GM18519 (cell line): ENCODE results near the gene TMED7.

ENCODE experiments used
- ATAC-seq: cut with Tn5 transposase; IDR thresholded peaks from one replicate; pipeline ENCODE4 v1.9.1; 2021; ENCODE audit warnings: mild to moderate bottlenecking, moderate library complexity; ENCODE audit not compliant: unreplicated experiment, low FRiP score

TMED7 gene

DNA sequence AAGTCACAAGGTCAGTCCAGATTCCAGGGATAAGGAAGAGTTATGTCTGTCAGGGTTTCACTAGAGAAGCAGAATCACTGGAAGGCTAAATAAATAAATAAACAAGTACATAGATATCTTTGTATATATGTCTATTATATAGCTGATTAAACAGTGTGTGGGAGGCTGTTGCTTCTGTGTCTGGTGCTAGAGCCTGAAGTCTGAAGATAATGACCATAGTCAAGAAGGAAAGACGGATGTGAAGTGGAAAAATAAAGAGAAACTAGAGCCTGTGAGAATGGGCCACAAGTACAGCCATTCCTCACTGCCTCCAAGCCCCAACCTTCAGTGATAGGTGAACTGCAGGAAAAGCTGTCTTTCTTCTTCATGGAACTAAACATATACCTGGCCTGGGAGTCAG lies 4.1 kb upstream of the TMED7 start:
- ATAC-seq: no peak

DNA sequence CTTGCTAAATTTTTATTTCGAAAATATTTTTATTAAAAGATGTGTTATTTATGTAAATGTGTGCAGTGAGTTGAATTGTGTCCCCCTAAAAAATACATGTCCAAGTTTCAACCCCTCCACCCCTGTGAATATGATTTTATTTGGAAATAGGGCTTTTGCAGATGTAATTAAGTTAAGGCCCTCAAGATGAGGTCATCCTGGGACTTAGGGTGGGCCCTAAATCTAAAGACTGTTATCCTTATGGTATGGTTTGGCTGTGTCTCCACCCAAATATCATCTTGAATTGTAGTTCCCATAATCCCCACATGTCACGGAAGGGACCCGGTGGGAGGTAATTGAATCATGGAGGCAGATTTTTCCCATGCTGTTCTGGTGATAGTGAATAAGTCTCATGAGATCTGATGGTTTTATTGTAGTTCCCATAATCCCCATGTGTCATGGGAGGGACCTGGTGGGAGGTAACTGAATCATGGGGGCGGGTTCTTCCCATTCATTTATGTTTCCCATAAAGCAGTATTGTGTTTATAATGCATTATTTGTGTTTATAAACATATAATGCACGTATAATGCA lies 1.5 kb upstream of the TMED7 start:
- no peak for ATAC-seq

DNA sequence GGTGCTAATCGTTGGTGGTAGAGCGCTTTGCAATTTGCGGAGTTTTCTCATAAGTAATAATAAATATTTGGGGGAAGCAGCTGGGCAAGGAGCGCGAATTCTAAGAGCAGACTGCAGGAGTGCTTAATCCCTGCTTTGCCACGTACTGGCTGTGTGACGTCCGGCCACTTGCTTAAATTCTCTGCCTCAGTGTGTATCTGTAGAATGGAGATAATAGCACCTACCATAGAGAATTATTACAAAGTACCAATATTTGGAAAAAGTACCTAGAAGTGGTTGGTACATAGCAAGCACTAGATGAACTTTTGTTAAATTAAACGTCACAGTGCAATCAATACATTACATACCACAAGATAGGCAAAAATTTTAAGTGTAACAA lies 598 bp upstream of the TMED7 start:
- ATAC-seq: peak; percentile 17

DNA sequence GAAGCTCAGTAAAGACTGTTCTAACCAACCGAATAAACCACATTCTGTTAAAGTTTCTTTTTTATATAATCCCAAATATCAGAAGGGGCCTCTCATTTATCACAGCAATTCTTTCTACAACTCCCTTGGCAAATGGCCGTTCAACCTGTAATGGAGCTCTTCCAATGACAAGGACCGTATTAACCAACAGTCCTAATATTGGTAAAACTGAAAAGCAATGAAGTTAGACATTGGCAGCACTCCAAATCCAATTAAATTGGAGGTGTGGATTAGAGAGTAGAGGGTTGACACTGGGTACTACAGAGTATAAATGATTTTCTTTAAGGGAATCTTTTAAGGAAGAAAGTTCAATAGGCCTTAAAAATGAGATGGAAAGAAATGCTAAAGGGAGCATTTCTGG lies 842 bp downstream of the TMED7 start:
- no peak for ATAC-seq

DNA sequence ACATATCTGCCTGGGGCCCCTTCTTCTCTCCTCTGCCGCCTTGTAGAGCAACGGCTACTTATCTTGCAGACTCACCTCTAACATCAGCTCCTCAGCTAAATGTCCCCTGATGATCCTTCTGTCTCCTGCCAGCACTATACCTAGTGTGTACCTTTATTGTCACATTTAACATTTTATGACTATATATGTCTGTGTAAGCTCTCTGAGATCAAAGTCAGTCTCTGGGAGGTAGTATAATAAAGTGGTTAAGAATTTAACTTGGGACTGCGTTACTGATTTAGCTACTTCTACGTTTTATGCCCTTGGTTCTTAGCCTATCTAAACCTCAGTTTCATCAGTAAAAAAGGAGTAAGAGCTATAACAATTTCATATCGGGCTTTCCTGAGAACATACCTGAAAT lies 2.2 kb downstream of the TMED7 start:
- ATAC-seq: no peak

DNA sequence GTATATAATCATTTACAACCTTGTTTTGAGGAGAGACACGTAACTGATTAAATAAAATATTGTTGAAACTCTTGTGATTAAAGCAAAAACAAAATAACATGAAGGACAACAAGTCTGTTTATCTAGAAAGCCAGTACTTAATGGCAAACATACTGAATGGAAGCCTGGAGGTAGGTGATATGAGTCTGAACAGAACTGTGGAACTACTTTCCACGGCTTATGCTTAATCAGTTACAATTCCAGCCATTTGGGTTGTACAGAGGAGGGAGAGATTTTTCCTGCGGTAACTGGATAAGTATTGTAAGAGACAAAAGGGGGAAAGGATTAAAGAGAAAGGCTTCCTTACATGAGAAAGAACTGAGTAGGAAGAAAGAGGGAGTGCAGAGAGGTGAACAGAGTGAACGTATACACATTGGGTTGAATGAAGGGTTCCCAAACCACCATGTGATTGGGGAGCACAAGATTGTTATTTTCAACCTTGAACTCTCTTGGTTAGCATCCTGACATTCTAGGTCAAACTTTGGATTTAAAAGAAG lies 4.4 kb downstream of the TMED7 start:
- no peak for ATAC-seq

DNA sequence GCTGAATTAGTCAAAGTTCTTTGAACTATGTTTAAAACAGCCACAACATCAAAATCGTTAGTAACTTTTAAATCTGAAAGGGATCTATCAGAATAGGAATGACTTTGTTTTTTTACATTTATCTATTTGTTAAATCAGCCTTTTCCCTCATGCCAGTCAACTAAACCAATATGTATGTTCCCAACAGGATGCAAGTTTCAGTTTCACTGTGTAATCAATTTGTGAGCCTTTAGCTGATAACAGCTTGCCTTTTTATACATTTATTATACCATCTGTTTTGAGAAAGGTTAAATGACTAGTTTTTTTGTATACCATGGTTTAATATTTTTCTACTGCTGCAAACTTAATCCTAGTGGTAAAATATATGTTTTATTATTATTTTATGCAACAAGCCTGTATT lies 8.9 kb downstream of the TMED7 start:
- ATAC-seq: no peak

DNA sequence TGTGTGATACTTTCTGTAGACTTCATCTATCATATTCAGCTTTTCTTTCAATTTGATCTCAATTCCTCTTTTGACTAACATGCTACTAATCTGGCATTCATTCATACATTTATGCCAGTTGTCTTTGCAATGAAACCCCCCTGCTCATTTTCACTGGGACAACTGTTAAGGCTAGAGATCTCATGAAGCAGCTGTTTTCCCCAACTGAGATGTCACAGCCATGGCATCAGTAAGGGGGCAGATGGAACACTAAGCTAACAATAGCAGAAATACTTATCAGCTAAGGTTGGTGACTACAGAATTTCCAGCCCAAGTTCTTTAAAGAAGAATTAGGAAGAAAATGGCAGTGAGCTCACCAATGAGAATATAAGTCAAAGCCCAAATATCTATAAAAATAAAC lies 9.4 kb downstream of the TMED7 start:
- ATAC-seq: no peak

DNA sequence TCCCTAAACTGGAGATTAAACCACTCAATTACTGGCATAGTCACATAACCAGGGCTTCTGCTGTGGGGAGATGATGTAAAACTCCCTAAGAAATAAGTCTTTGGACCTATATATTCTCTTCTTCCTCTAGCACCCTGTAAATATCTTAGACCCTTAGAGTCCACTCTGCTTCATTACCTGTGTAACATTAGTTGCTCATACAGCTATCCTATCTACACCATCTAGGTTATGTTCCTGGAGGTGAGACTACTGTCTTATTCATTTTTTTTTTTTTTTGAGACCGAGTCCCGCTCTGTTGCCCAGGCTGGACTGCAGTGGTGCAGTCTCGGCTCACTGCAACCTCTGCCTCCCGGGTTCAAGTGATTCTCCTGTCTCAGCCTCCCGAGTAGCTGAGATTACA lies 14.0 kb downstream of the TMED7 start:
- no peak for ATAC-seq

DNA sequence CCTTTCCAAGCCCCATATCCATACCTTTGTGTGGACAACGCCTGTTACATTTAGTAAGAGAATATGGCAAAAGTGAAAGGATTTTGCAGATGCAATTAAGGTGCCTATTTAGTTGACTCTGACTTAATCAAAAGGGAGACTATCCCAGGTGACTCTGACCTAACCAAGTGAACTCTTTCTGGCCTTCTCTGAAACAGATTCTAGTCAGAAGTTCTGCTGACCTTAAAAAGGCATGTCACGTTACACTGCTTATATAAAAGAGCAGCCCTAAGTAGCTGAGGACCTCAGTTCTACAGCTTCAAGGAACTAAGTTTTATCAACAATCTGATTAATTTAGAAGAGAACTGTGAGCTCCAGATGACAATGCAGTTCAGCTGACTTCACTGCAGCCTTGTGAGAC lies 17.9 kb downstream of the TMED7 start:
- no peak for ATAC-seq

DNA sequence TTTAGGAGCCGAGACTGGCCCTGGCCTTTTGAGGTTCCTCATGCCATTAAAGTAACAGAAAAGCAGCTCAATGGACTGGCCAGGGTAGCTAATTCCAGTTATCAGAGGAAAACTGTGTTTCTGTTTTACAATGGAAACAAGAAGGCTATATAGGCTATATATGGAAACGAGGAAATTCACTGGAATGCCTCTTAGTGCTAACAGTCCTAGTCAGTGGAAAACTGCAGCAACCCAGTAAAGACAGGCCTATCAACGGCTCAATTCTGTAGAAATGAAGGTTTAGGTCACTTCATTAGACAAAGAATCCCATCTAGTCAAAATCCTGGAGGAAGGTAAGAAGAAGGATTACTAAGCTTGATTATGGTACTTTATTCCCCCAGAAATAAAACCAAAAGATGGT lies 20.4 kb downstream of the TMED7 start:
- ATAC-seq: no peak

DNA sequence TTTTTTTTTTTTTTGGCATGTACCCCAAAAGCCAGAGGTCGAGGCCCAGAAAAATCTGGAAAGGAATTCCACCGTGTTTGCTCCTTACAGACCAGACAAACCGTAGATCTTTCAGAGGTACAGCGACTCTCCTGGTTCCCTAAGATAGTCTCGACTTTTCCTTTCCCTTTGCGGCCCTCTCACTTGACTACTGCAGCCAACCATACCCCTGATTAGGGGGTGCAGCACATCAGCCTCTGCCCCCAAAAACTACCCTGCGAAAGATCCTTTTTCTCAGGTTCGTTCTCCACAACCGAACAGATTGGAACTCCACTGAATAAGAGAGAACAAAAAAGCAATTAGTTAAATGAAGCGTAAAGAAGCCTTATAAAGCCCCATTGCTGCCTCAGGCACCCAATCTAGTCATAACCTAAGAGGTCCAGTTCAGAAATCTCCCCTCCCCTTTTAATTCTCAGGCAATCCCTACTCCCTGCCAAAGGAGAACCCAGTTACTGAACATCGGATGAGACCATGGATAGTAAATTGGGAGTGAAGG lies 23.2 kb downstream of the TMED7 start:
- no peak for ATAC-seq

DNA sequence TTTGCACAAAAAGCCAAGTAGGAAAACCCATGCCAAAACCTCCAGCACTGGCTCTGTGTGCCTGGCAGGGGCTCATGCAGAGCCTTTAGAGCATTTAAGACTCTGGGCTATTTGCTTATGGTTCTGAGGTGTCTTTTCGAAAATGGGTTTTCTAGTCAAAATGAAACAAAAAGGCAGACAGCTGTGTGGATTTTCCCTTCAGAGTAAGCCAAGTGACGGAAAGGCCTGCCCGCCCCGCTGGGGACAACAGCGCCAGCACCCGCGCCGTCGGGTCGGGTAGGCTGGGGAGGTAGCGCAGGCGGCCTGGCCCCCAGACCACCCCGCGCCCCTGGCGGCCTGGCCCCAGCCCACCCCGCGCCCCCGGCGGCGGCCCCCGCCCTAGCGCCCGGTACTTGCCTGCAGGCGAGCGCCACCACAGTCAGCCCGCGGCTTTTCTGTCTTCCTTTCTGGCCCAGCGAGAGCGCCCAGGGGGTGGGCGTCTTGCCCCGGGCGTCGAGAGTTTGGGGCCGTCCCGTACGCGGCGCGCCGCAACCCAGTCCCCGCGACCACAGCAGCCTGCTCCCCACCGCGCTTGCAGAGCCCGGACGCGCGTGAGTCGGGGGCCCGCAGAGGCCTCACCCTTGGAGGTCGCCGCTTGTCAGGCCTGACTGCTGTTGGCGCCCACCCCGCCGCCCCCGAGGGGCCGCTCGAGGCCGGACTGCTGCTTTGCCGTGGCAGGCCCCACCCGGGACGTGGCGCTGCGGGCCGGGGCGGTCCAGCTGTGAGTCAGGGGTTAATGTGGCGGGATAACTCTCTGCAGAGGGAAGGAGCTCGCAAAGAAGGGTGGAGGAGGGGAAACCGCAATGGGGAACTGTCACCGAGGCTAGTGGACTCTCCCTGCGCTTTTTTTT lies 23.9 kb downstream of the TMED7 start, which contains the start of gene TICAM2:
TSS of gene TICAM2 (minus strand) at position 779 of the 890 bp plus-strand sequence. CDS start 21,223 bp downstream, outside the sequence.
- ATAC-seq: peak; percentile 72

DNA sequence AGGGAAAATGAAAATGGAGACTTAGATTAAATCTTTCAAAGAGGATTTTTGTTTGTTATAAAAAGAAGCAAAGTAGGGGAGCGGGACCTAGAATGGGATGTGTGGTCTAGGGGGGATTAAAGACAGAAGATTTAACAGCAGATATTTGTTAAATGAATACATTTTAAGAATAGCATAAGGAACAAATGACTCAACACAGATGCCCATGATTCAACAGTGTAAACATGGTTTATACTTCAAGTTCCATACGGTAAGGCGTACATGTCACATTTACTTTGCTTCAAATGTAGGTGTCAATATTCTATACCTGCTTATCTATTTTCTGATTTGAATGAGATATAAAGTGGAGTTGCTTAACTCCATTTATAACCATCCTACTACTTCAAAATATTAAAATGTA lies 25.1 kb downstream of the TMED7 start:
- ATAC-seq: no peak

DNA sequence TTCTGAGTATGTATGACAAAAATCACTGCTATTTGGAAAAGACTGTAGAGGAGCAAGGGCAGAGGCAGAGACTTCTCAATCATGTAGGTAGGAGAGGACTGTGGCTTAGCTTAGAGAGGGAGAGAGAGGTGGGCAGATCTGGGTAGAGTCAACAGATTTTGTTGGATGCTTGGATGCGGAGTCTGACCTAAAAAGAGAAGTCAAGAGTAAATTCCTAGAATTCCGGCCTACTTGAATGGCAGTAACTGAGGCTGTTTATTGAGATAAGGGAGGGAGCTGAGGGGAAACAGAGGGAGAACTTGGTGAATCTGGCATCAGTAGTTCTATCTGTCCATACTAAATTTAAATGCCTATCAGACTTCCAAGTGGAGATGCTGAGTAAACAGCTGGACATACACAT lies 25.9 kb downstream of the TMED7 start:
- ATAC-seq: no peak

DNA sequence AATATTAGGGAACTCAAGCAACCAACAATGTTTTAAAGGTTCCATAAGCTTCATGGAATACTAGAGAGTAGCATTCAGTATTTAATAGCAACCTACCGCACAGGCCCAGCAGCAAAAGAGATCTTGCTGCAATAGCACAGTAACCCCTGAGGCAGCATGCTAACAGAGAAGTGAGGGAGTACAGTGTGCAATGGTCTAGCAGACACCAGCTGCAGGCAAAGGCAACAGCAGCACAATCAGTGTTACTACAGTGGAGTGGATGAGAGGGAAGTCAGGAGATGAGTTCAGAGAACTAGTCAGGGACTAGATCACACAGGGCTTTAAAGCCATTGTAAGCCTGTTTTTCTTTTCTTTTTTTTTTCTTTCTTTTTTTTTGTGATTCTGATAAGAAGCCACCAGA lies 26.3 kb downstream of the TMED7 start:
- ATAC-seq: peak; percentile 57

DNA sequence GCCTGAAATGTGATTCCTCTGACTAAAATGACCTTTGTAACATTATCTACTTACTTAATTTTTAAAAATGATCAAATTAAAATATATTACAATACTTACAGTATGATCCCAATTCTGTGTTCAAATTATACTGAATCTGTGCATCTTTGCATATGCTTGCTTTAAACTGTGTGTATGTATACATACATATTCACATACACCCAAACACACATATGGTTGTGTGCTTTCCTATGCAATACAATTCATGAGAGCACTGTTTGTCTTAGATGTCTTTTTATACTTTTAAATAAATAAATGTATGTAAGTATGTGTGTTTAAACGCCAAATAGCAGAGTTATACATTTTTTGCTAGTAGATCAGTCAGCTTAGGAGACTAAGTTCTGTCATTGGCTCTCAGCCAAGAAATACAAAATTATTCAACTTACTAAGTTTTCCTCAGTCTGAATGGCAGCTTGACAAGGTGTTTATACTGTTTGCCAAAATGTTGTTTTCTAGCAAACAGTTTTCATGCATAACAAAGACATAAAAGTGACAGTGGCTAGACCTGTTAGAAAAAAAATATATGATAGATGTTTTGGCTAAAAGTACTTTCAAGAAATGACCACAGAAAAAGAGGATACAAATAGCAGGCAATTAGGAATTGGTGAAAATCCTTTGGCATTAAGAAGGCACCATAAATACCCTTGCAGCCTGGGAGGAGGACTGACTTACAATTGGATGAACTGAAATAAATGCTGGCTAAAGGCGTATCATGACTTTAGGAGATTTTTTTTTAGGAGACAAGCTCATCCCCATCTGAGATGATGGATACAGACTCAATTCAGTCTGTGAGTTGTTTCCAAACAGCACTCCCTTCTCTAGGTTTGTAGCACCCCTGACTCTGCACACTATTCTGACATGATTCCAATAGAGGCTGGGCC lies 31.4 kb downstream of the TMED7 start:
- no peak for ATAC-seq

DNA sequence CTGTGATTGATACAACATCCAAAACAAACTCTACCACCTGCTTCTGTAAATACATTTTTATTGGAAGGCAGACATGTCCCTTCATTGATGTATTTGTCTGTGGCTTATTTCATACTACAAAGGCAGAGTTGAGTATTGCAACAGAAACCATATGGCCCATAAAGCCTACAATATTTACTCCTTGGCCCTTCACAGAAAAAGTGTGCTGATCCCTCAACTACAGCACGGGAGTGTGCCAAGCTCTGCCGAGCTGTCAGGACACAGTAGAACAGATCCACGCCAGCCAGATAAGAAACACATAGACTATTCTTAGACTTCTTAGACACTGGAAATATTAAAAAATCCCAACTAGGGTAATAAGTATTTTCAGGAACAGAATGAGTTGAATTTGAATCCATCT lies 36.8 kb downstream of the TMED7 start:
- ATAC-seq: no peak

DNA sequence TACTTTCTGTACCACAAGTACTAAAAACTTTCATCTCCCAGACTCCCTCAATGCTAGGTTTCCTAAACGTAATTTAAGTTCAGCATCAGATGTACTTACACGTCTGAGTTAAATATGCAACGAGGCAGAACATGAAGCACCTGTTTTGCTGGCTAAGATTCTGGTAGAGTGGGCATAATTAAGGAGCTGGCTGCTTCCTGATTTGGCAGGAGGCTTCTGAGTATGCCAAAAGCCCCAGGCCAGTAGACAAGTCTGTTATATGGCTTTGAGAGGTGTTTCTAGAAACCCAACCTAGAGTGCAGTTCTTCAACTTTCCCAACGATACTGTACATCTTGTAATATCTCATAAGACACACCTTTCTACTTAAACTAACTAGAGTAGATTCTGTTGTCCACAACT lies 37.2 kb downstream of the TMED7 start:
- no peak for ATAC-seq

DNA sequence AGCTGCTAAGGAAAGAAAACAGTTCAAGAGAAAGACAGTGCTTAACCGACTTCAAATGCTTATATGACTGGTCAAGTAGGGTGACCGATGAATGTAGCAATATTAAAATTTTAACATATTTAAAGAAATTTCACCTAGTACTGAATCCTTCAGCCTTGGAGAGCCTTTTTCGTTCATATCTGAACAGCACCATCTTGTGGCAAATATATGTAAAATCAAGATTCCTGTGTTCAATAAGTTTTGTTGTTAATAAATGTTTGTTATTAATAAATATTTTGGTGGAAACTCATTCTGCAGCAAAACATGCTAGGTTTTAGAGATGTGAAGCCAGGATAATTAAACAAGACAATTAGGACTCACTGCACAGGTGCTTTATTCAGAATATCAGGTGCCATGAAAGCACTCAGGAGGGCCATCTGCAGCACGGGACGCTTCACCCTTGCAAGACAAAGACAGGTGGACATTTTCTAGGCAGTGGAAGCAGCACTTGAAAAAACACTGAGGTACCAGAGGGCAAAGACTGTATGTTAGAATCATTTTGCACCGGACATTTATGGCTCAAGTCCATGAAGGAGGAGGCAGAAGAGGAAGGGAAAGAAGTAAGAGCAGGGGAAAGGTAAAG lies 39.2 kb downstream of the TMED7 start:
- no peak for ATAC-seq
